Subcutaneous abdominal adipose tissue (tissue), 5 donors: ENCODE measurements around the gene SLC35G4.
"Not testable (repeated sequence)": the region's sequence is repeated elsewhere in the genome, so short reads cannot be mapped to it uniquely, and the experiment has no call there.

Experiments used
- H3K27ac ChIP-seq: one replicate; pipeline ENCODE4 v1.7.0; 2013; ENCODE audit warnings: low read depth, mild to moderate bottlenecking, inconsistent platforms, low read length, moderate library complexity
- H3K27me3 ChIP-seq, 5 donors: one replicate each; pipeline ENCODE4 v1.7.0; 2013; ENCODE audit warnings: low read length in 5 of 5, inconsistent platforms in 1 of 5; ENCODE audit not compliant: control insufficient read depth in 5 of 5, insufficient read depth in 4 of 5
- H3K36me3 ChIP-seq, 5 donors: one replicate each; pipeline ENCODE4 v1.7.0; 2013; ENCODE audit warnings: low read length in 5 of 5; ENCODE audit not compliant: control insufficient read depth in 5 of 5, insufficient read depth in 5 of 5
- H3K4me1 ChIP-seq, 5 donors: one replicate each; pipeline ENCODE4 v1.7.0; 2013; ENCODE audit warnings: low read length in 5 of 5, mild to moderate bottlenecking in 3 of 5, moderate library complexity in 1 of 5; ENCODE audit not compliant: control insufficient read depth in 5 of 5, insufficient read depth in 5 of 5
- H3K4me3 ChIP-seq, 5 donors: one replicate each; pipeline ENCODE4 v1.7.0; 2013; ENCODE audit warnings: low read length in 5 of 5, low read depth in 1 of 5
- H3K9ac ChIP-seq, 5 donors: one replicate each; pipeline ENCODE4 v1.7.0; 2013; ENCODE audit warnings: low read length in 5 of 5, mild to moderate bottlenecking in 4 of 5, moderate library complexity in 3 of 5
- H3K9me3 ChIP-seq, 5 donors: one replicate each; pipeline ENCODE4 v1.7.0; 2013; ENCODE audit warnings: low read length in 5 of 5; ENCODE audit not compliant: control insufficient read depth in 5 of 5
- donor health status: healthy.
- donor health status: healthy.
- donor health status: healthy.
- donor health status: healthy.
- donor health status: healthy.

The SLC35G4 gene

GRCh38 chr18:11609488-11609887, at the start of gene SLC35G4:
SLC35G4 (plus strand) TSS chr18:11609596; CDS start chr18:11609596, 0 bp downstream.
- H3K4me1 ChIP-seq, result peaks cover 0 to 28% (median 13%) of the 10 kb centered on the region in 5 donors
- not testable (repeated sequence) for H3K27ac ChIP-seq, H3K4me3 ChIP-seq, H3K27me3 ChIP-seq, H3K36me3 ChIP-seq, H3K9me3 ChIP-seq, H3K9ac ChIP-seq

- Histone ChIP-seq H3K4me3 (no peak overlapping the region), H3K9me3 (no peaks in the 10 kb centered on the region), H3K36me3 (no peaks in the 10 kb centered on the region), H3K9ac (no peak overlapping the region), H3K27me3 (no peaks in the 10 kb centered on the region), H3K4me1 (peaks cover 0 to 3% (median 0%) of the 10 kb centered on the region in 5 donors), H3K27ac (no peak overlapping the region)
Observed at GRCh38 chr18:11561293-11561692, 48.1 kb upstream of the SLC35G4 start.

GRCh38 chr18:11565716-11566115, 43.7 kb upstream of the SLC35G4 start:
- Histone ChIP-seq H3K9ac (no peak overlapping the region), H3K4me3 (no peak overlapping the region), H3K9me3 (no peaks in the 10 kb centered on the region), H3K36me3 (no peaks in the 10 kb centered on the region), H3K4me1 (peaks cover 0 to 3% (median 0%) of the 10 kb centered on the region in 5 donors), H3K27ac (no peak overlapping the region), H3K27me3 (peaks cover 0 to 3% (median 0%) of the 10 kb centered on the region in 5 donors)

- Histone ChIP-seq H3K9ac (no peak overlapping the region), H3K4me1 (peaks cover 0 to 3% (median 0%) of the 10 kb centered on the region in 5 donors), H3K36me3 (no peaks in the 10 kb centered on the region), H3K9me3 (no peaks in the 10 kb centered on the region), H3K27ac (no peak overlapping the region), H3K27me3 (peaks cover 0 to 3% (median 0%) of the 10 kb centered on the region in 5 donors), H3K4me3 (no peak overlapping the region)
Observed at GRCh38 chr18:11566236-11566965, 43.0 kb upstream of the SLC35G4 start.

- Histone ChIP-seq H3K4me1 (peaks cover 0 to 3% (median 3%) of the 10 kb centered on the region in 5 donors), H3K4me3 (no peak overlapping the region), H3K27me3 (peaks cover 0 to 3% (median 0%) of the 10 kb centered on the region in 5 donors), H3K27ac (no peak overlapping the region), H3K36me3 (no peaks in the 10 kb centered on the region), H3K9ac (no peak overlapping the region), H3K9me3 (no peaks in the 10 kb centered on the region)
Observed at GRCh38 chr18:11567396-11567795, 42.0 kb upstream of the SLC35G4 start.

- peaks cover 0 to 3% (median 0%) of the 10 kb centered on the region in 5 donors for H3K27me3 ChIP-seq
- H3K27ac ChIP-seq, result no peak overlapping the region
- no peaks in the 10 kb centered on the region for H3K36me3 ChIP-seq
- no peaks in the 10 kb centered on the region for H3K9me3 ChIP-seq
- H3K4me3 ChIP-seq, result no peak overlapping the region
- peaks cover 0 to 6% (median 3%) of the 10 kb centered on the region in 5 donors for H3K4me1 ChIP-seq
- H3K9ac ChIP-seq, result no peak overlapping the region
Observed at GRCh38 chr18:11570073-11570588, 39.3 kb upstream of the SLC35G4 start.

GRCh38 chr18:11570769-11571412, 38.5 kb upstream of the SLC35G4 start:
- Histone ChIP-seq H3K4me1 (peaks cover 0 to 6% (median under 1%) of the 10 kb centered on the region in 5 donors), H3K4me3 (no peak overlapping the region), H3K27ac (no peak overlapping the region), H3K27me3 (peaks cover 0 to 3% (median 0%) of the 10 kb centered on the region in 5 donors), H3K36me3 (no peaks in the 10 kb centered on the region), H3K9ac (no peak overlapping the region), H3K9me3 (no peaks in the 10 kb centered on the region)

GRCh38 chr18:11572201-11572600, 37.2 kb upstream of the SLC35G4 start:
- Histone ChIP-seq H3K9me3 (no peaks in the 10 kb centered on the region), H3K4me1 (peaks cover 0 to 6% (median 0%) of the 10 kb centered on the region in 5 donors), H3K36me3 (no peaks in the 10 kb centered on the region), H3K27me3 (peaks cover 0 to 3% (median 0%) of the 10 kb centered on the region in 5 donors), H3K27ac (no peak overlapping the region), H3K9ac (no peak overlapping the region), H3K4me3 (no peak overlapping the region)

- Histone ChIP-seq H3K36me3 (no peaks in the 10 kb centered on the region), H3K27ac (no peak overlapping the region), H3K4me3 (no peak overlapping the region), H3K9ac (no peak overlapping the region), H3K9me3 (no peaks in the 10 kb centered on the region), H3K27me3 (no peaks in the 10 kb centered on the region), H3K4me1 (peaks cover 0 to 22% (median 7%) of the 10 kb centered on the region in 5 donors)
Observed at GRCh38 chr18:11574545-11574944, 34.9 kb upstream of the SLC35G4 start.
